NCI-H2081 treated with DMSO at 0.1 percent for 48 hours (cell line): Measurements from ENCODE around the gene BCOR.

Experiments
- DNase-seq: peaks from one replicate; lab custom pipeline; 2025; lab: John Stamatoyannopoulos, UW

The BCOR gene

DNA sequence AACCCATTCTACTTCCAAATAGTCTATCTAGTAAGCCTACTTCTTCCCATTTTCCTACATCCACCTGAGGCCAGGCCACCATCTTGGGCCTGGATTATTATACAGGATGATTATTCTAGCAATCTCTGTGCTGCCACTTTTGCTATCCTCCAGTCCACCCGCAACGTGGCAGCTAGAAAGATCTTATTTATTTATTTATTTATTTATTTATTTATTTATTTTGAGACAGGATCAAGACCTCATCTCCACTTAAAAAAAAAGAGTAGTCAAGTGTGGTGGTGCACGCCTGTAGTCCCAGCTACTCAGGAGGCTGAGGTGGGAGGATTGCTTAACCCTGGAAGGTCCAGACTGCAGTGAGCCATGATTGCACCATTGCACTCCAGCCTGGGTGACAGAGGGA is 15.2 kb upstream of the BCOR start:
- DNase-seq, result no peak

DNA sequence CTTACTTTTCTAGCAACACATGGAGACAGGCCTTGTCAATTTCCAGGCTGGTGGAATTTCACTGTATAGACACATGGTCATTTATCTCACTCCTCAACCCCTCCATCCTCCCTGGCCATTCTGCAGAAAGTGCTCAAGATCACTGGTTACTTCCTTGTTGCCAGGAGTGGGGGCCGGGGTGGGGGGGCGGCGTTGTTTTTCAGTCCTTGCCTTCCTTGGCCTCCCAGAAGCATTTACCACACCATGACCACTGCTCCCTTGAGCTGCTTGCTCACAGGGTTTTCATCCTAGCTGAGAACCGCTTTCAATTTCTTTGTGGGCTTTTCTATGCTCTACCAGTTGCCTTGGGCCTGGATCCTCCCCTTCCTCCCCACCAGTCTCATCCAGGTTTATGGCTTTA is 14.1 kb upstream of the BCOR start:
- DNase-seq, result no peak

DNA sequence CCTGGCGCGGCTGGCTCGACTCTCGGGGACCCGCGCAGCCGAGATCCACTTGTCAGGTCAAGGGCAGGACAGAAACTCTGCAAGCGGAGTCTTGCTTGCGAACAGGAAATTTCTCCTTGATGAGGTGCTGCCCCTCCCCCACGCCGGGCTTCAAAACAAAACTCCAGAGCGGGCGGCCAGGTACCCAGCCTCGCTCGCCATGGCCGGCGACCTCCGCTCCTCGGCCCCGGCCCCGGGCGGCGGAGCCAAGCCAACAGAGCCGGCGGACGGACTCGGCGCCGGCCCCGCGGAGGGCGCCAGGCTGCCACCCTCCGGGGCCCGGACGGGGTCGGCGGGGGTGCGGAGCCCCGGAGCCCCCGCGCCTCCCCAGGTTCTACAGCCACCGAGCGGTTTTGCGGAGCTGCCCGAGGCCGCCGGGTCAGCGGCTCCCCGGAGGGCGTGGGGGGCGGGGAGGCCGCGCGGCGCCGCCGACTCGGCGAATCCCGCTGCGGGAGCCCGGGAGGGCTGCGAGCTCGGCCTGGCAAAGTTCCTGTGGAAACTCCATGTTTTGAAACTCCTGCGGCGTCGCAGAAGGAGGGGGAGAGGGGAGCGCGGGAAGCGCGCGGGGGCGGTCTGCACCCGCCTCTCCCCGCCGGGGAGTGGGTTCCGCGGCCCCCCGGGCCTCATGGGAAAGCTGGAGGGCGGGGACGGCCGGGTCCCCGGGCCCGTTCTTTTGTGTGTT is 11.7 kb upstream of the BCOR start:
- DNase-seq, result no peak

DNA sequence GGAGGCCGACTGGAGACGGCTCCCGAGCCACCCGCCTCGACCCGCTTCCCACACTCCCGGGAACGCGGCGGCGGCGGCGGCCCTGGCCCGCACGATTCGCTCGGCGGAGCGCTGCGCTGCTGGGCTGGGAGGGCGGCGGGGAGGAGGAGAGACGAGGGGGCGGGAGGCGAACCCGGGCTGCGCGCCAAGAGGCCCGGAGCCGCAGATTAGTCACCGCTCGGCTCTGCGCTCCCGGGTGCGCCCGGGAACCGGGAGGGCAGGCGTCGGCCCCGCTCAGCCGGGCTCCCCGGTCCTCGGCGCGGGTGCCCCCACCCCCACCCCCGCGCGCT is 11.2 kb upstream of the BCOR start:
- no peak for DNase-seq

DNA sequence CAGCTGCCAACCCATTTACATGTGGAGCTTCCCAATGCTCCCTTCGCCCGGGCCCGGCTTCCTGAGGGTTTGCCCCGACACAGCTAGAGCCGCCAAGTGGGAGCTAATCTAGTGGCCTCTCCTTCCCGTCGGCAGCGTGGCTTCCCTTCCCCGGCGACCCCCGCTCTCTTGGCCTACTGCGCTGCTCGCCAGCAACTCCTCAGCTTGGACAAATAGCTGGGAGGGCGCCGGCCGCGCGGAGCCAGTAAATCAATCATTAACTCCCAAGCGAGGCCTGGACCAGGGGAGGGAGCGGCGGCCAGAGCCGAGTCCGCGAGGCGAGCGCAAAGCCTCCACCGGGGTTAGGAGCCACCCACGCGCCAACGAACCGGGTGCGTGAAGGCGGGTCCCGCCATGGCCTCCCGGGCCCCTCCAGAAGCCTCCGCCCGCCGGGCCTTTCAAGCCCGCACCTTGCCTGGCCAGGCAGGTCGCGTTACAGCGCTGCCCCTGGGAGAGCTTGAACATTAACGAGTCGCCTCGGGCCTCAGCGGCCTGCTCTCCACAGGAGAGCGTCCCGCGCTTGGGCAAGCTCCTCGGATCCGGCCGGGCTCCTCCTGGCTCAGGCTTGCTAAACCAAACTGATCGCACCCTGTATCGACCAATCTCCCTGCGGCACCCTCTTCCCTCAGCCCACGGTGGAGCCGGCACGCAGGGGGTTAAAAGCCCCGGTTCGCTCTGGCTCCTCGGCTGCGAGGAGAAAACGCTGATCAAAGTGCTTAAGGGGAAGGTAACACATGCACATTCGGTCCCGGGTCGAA is 10.6 kb upstream of the BCOR start:
- DNase-seq, result peak; percentile 13

DNA sequence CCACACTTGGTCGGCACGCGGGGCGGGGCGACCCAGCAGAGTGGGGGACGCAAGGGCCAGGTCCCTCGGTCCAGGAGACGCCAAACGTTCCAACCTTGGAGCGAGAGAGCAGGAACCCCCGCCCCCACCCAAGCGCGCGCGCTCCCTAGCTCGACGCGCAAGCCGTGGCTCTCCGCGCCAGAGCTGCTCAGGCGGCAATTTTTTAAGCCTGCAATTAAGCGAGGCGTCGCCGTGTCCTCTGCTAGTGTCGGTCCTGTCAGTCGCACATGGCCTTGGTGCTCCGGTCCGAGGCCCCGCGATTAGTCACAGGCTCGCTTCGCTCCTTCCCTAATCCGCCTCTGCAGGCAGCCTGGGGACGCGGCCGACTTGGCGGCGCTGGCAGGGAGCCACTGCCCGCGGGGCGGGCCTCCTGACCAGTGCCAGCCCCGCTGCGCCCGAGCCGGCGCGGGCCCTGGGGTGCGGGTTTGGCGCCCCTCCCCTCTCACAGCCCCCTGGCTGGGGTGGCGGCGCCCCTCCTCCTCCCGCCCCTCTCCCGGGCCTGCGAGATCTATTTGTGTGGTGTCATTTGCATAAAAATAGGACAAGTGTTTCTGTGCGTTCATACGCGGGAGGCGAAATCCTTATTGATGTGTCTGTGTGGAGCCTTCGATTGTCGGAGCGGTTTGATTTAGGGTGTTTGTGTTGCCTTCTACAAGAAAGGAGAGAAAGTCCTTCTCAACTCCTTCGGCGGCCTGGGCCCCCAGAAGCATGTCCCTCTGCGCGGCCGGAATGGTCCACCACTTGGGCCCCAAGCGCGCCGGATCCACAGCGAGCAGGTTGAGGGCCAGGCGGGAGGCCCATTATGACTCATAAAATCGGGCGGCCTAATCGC is 9.8 kb upstream of the BCOR start:
- DNase-seq, result no peak

DNA sequence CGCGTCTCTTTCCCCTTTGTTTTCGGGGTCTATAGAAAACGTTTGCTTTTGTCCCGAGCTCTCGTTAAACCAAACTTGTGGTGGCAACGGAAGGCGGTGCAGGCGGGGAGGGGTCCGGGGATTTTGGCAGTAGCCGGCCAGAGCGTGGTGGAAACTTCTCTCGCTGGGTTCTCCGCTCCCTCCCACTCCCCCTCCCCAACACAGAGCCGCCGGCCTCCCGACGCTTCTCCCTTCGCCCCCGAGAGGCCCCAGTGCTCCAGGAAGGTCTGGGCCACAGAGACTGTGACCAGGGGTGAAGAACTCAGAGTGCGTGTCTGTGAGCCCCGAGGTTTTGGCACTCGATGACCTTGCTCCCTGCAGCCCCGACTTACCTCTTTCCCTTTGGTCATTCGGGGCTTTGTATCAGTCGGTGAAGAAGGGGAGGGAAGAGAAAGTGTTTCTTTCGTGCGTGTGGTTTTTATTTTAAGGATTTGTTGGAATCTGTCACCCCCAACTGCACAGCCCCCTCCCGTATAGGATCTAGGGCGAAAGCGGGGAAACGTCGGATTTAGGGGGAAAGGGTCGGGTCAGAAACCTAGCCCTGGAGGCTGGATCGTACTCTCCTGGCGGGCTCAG is 9.0 kb upstream of the BCOR start:
- DNase-seq, result no peak

DNA sequence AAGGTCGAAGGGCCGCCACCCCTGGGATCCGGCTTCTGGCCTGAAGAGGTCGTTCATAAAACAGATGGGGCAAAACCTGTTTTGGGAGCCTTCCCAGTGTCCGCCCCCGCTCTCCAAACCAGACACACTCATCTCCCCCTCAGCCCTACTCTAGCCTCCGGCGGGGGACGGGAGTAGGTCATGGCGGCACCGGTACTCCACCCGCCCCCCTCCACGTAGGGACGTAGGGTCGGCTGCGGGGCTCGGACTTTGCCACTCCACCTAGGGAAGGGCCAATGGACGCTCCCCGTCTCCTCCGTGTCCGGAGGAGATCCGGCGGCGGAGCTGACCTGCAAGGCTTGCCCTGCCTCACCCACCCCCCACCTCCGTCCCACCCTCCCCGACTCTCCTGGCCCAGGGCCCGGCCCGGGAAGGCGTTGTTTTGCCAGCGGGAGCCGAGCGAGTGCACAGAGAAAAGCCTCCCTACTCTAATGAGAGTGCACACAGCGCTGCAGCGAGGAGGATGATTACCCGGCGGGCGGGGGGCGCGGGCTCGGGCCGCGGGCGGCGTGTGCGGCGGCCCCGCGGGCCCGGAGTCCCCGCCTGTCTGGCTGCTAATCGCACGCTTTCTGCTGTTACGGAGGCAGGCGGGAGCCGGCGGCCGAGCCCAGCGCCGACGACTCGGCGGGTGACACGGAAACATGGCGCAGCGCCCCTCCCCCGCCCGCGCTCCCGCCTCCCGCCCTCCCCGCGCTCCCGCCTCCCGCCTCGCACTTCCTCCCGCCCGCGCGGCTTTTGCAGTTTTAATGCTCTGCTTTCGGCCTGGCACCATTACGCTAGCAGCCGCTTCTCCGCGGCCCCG is 8.3 kb upstream of the BCOR start:
- DNase-seq, result peak; percentile 22

DNA sequence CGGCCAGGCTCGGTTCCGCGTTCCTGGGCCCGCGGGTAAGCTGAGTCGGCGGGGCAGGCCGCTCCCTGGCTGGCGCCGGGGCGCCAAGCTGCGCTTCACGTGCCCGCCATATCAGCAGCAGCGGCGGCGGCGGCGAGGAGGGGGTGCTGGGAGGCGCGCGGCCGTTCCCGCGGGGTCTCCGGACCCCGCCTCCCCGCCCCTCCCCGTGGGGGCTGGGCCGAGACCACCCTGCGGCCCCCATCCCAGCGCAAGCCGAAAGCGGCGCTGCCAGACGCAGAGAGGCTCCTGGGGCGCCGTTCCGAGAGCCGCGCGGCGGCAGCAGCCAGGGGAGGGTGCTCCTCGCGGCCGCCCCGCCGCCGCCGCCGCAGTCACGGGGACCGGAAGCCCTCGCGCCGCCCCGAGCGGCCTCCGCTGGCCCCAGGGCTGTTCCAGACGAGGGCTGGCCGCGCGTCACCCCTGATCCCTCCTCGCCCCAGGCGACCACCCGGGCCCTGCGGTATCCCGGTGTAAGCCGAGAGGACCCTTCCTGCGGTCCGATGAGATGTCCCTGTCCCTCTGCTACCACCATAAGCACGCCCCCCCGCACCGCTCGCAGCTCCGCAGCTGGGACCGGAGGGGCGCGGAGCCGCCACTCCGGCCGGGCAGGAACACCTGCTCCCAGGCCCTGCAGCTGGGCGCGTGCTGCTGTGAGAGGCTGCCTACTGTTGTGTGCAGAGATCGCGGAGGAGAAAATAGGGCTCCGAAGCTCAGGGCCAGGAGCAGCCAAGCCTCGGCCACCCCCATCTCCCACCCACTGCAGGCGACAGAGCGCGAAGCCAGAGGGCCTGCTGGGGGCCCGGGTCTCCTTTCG is 7.5 kb upstream of the BCOR start:
- DNase-seq, result no peak

DNA sequence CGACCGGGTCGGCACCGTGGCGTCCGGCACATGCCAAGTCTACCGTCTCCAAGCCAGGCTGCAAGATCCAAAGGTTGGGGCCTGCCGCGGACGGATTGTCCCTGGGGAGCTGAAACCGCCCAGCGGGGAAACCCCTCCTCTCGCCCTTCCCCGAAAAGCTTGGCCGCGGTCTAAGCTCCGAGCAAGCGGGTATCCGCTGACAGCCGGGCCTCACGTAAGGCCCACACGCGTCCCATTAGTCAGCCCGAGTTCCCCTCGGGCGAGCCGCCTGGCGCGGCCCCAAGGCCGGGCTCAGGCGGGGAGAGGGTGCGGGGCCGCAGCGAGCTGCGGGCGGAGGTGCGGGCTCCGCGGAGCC is 6.8 kb upstream of the BCOR start:
- DNase-seq, result no peak

DNA sequence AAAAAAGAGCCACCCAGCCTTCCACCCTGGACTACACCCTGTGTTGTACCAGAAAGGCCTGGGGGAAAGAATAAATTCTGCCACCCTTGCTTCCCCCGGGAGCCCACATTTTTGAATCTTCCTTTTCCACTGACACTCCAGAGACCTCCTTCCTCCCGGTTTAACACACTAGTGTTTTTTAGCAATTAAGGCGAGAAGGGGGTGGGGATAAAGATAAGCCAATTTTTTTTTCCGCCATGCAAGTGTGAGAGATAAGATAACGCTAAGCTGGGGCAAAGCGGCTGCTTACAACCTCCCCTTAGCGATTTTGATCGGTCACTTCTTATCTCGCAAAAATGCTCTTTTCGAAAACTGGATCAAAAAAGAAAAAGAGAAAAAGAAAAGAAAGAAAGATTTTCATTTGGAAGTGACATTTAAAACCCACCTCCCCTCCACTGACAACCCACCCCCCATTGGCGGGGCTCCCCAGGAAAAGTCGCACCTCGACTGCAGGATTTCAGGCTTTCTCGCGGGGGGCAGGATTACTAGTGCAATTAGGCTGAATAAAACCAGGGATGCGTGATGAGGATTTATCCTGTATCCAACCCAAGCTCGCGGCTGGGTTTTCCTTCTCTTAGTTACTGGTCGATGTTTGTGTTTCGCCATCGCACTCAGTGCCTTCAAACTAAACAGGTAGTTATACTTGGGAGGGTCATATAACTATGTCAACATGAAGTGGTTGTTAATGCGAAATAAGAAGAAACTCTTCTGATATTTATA is 6.0 kb upstream of the BCOR start:
- no peak for DNase-seq

DNA sequence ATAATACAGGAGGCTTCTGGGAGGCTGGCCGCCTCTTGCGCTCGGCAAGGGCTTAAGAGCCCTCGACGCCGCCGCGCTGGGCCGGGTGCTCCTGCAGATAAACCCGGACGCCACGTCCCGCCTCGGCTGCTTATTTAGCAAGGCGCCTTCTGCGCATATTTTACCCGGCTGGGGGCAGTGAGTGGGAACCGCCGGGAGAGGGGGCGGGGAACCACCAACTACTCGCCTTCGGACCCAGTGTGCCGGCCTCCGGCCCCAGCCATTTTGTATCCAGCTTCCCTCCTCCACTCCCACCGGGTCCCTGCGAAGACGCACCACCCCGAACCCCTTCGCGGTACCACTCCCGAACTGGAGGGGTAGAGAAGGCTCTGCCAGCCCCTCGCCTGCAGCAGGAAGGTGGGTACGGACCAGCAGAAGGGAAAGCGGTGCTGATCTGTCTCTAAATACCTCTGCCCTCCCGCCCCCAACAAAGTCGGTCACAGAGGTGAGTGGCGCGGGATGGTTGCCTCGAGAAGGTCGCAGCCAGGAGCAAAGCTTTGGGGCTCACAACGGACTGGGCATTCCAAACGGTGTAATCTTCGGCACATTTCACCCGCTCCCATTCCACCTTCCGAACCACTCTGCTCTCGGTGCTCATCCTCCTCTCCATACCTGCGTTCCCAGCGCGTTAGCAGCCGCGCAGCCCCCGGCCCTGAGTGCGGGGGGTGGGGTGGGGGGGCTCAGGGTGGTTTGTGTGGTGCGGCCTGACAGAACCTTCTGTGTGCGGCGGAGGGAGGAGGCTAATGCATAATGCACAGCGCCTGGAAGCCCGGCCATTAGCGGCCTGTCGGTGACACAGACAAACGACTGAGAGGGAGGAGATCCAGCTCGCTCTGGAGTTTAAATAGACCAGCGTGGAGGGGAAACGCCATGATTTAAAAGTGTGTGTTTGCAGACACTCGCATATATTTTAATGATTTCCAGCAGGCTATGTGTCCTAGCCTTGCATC is 4.9 kb upstream of the BCOR start:
- DNase-seq, result no peak

DNA sequence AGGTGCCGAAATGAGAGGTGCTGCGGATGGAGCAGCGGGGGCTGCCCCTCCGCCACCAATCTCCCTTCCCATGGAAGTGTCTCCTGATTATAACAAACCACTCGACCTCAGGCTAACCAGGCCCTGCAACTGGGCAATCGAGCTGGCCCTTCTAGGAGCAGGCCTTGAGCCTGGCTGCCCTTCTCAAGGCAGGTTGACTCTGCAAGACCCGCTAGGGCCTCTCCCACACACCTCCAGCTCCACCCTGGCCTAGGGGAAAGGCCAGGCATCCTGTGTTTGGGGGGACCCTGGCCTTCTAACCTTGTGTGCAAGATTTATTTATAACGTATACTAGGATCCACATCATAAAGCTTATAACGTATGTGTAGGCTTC is 3.7 kb upstream of the BCOR start:
- no peak for DNase-seq

DNA sequence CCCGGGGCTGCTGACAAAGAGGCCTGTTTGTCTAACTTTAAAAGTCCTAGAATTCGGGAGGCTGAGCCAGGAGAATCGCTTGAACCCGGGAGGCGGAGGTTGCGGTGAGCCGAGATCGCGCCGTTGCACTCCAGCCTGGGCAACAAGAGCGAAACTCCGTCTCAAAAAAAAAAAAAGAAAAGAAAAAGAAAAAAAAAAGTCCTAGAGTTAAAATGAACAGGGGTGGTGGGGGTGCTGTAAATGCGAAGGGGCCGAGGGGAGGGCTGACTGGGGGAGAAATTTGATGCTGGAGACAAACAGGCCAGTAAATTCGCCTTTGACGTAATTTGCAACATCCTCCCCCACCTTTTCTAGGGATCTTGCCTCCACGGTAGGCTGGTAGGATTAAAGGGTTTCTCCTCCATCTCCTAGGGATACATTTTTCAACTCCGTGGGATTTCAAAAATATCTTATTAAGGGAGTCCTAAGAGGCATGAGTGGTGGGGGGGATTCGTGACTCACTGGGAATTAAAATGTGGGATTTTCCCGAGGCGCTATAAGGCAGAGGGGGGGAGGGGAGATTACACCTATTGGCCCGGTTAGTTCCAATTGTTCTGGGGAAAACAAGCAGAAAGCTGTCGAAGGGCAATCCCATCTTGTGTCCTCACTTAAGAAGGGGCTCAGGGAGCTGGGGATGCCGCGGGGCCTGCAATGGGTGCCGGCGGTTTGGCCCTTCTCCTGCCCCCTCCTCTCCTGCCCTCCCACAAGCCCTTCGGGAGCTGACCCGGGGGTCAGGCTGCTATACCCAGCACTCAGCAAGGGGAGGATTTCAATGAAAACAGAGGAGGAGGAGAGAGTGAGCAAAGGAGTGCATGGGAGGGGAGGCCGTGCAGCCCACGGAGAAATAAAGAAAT is 3.0 kb upstream of the BCOR start:
- DNase-seq, result no peak

DNA sequence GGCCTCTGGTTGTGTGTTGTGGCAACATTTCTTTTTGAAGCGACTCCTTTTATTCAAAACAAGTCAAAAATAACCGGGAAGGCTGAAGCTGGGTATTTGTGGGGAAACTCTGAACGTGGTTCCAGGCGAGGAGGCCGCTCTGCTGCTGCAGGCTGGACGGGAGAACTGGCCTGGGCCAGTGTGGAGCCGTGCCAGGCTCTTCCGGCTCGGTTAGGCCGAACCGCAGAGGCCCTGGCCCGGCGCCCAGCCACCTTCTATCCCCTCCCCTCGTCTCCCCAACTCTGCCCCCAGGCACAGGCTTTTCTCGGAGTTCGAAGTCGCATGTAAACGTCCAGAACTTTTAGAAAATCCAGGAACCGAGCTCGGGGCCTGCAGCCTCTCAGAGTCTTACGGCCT is 2.4 kb upstream of the BCOR start:
- DNase-seq, result no peak

DNA sequence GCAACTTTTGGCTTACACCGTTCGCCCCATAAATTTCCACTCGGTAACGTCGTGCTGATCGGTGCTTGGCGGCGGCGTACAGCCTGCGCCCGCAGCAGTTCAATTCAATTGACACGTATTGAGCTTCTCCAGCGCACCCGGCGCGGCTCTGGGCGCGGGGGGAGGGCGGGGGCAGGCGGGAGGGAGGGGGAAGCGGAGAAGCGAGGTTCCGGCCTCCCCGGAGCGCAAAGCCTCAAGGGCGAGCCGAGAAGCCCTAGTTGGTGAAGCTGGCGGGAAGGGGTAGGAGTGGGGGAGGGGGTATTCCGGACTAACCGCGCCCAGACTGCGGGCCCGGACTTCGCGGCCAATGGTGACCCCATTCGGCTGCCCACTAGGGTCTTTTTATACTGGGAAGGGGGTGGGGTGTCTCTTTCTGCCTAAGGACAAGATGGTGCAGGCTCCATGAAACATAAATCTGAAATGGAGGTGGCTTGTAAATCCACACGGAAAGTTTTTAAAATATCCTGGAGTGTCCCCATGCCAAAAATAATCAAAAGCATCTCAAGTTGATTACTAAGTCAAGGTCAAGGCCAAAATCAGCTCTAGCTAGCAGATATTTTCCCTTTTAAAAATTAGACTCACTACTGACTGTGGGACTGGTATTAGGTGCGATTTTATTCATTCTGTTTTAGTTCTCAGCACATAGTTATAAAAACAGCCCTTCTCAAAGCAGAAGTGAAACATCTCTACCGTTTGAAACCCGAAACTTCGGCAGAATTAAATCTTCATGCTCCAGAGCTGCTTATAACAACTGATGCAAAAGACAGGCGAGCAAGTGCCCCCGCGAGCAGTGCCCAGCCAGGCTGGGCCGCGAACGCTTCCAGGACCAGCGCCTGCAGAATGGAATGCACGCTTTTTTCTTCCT is 1.5 kb upstream of the BCOR start:
- DNase-seq, result no peak
